Inflammatory macrophage treated with lipopolysaccharide for 4 hours (primary cell): ENCODE results near the gene EIPR1.

Experiments
- DNase-seq: peaks from one replicate; pipeline ENCODE4 v3.0.0-alpha.2; 2020

Gene EIPR1

DNA sequence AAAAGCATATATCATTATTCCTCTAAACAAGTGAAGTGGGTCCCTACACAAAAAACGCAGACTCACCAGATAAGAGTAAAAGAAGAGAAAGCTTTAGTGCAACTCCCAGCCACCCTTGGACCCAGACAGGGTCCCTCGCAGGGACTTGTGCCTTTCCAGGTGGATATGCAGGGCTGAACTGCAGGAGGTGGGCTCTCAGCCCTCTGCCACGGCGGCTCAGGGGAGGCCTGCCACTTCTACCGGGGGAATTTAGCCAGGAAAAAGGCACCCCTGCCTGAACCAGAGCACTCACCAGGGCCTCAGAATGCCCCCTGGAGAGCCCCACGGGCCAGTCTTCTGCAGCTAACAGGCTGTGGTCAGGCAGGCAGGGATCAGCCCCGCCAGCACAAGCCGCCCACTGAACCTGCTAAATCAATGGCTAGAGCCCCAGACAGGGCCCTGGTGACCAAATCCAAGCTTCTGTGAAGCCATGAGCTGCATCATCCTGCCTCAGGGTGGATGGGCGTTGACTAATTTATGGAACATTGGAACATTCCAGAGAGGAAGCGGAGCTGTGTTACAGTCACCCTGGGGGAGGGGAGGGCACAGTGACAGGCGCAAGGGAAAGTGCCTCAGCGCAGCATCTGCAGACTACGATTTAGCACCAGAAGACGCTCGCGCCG, 209.3 kb downstream of the EIPR1 start:
- DNase-seq = no peak

DNA sequence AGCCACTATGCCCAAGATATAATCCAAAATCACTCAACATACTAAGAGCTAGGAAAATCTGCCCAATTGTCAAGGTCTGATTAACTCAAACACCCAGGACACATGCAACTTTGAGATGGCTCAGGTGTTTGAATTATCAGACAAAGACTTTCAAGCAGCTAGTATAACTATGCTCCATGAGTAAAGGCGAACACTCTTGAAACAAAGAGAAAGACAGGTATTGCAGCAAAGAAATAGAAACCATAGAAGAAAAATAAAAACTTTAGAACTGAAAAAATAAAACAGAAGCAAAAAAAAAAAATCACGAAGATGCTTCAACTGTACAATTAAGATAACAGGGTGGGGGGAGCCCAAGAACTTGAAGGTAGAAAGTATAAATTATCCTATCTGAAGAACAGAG, 214.2 kb downstream of the EIPR1 start:
- no peak for DNase-seq

DNA sequence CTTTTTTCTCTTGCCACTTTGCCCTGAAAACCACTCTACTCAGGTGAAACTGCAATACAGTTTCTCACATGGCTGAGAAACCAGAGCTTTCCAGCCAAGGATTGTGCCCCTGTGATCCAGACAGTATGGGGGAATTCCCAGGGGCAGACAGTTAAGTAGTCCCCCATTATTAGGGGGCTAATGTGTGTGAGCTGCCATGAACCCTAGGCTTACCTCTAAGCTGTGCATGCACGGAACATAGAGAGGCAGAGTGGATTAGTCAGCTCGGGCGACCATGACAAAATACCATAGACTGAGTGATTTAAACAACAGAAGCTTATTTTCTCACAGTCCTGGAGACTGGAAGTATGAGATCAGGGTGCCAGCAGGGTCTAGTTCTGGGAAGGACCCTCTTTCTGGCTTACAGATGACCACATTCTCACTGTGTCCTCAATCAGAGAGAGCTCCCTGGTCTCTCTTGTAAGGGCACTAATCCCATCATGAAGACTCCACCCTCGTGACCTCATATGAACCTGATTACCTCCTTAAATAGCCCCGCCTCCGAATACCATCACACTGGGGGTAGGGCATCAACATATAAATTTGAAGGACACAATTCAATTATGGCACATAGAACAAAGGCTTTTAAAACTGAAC, 215.1 kb downstream of the EIPR1 start:
- no peak for DNase-seq

DNA sequence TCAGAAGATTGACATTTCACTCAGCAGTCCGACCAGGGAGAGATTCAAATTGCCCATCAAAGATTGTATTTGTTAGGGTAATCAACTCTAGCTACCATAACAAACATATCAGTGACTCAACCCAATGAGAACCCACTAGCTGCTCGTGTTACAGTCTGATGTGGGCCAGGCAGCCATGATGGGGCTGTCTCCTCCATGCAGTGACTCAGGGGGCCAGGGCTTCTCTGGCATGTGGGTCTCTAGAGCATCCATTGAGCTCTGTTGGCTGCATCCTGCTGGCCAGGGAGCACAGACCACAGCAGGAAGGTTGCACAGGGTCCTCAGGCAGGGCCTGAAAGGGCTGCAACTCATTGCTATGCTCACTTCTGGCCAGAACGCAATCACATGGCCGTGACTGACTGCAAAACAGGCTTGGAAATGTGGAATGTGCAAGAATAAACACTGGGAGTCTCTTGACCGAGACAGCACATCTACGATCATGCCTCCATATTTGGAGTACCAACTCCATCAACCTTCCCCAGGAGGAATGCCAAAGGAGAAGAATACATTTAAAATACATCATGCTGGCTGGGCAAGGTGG, 216.8 kb downstream of the EIPR1 start:
- no peak for DNase-seq

DNA sequence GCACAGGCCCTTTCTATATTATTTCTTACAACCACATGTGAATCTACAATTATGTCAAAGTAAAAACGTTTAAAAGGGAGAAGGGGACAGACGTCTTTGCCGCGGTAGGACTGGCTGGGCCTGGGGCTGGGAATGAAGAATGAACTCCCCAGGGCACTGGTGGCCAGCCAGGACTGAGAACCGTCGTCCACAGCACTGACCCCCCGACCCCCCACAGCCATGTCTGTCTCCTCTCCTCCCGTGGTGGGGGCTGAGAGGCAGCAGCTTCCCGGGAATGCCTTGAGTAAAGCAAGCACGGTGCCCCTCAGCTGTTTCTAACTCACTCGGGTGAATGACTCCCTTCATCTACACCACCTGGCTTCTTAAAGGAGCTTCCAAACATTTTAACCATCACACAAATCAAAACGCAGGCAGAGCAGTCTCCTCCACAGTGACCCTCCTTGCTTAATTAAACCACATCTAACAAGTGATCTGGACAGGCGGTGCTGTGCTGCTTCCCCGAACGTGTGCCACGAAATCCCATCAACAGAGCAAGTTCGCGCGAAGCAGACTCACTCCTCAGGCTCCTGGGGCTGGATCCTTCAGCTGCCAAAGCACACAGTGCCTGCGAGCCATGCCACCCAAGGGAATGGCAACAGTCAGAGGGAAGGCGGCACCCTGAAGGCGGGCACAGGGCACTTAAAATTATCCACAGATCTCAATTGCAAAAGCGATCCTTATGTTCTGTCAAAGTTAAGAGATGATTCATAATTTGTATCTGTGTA, 217.7 kb downstream of the EIPR1 start:
- no peak for DNase-seq

- DNase-seq = no peak
Measured at GRCh38 chr2:3154700-3155099, 222.9 kb downstream of the EIPR1 start.

GRCh38 chr2:3154146-3154545, 223.5 kb downstream of the EIPR1 start:
- DNase-seq = no peak

DNA sequence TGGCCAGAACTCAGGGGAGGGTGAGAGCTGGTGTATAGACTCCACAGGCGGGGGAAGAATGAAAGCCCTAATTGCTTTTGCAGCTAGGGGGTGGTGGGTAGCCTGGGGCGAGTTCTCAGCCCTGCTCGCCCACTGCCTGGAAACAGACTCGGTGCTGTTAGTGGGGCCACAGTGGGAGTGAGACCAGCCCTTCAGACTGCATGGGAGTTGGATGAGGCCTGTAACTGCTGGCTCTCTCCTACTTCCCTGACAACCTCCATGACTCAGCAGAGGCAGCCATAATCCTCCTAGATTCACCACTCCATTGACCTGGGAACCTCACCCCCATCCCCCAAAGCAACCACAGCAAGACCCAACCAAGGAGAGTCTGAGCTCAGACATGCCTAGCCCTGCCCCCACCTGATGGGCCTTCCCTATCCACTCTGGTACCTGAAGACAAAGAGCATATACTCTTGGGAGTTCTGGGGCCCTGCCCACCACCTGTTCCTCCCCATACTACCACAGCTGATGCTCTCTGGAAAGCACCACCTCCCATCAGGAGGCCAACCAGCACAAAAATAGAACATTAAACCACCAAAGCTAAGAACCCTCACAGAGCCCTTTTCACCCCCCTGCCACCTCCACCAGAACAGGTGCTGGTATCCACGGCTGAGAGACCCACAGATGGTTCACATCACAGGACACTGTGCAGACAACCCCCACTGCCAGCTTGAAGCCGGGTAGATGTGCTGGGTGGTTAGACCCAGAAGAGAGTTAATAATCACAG, 226.3 kb downstream of the EIPR1 start:
- DNase-seq = no peak

GRCh38 chr2:3149441-3150217, 228.0 kb downstream of the EIPR1 start:
- DNase-seq = no peak

GRCh38 chr2:3148716-3149115, 228.9 kb downstream of the EIPR1 start:
- no peak for DNase-seq

DNA sequence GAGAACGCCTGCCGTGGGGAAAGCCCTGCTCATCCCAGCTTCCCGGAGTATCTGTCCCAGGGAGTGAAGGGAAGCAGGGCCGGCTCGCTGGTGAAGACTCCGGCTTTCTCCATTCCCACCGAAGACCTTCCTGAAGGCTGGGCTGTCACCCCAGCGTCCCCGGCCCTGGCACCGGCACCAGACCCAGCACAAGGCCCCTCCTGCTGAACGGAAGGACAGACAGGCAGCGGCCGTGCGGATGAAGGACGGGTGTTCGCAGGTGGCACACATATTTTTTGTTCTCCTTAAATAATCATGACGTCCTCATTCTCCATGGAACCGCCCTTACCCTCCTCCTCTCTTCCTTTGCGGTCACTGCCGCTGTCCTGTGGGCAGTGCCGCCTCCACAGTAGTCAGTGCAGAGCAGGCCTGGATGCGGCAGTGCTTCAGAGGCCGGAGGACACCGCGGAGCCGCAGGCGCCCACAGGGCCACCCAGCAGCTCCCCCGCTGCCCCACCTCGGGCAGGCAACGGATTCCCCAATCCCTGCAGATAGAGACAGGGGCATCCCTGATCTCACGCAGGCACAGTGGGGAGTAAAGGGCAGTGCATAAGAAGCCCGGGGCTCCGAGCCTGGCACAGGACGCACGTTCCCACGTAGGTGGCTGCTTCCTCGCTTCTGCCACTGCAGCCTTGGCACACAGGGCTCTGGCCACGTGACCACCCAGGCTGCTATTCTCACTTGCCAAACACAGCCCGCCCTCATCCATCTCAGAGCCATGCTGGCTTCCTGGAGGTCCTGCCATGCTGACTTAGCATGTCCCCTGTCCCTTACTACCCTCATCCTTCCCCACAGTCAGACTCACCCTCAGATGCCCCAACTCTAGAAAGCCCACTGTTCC, 229.7 kb downstream of the EIPR1 start:
- DNase-seq = no peak

GRCh38 chr2:3146772-3147650, 230.6 kb downstream of the EIPR1 start:
- DNase-seq = no peak

GRCh38 chr2:3146175-3146574, 231.4 kb downstream of the EIPR1 start:
- DNase-seq = no peak

DNA sequence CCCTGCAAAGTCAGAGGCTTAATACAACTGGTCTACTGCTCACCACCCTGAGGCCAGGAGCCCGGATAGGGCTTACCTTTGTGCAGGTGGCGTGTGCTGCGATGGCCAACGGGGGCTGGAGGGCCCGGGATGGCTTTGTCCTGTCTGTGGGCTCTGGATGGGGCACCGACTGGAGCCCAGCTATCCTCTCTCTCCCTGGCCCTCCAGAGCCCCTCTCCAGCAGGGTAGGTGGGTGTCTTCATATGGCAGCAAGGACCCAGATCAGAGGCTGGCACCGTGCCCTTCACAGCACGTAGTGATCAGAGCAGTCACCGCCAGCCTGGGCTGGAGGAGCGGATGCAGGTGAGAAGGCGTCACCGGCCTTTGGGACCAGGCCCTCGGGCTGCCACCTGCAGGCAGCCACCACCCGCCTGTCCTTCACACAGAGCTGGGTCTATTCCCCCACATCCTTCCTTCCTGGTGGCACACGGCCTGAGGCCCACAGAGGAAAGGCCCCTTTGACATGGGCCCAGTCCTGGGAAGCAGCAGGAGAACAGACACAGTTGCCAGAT, 232.1 kb downstream of the EIPR1 start:
- no peak for DNase-seq

GRCh38 chr2:3144856-3145255, 232.8 kb downstream of the EIPR1 start:
- DNase-seq = no peak

GRCh38 chr2:3143602-3144001, 234.0 kb downstream of the EIPR1 start:
- no peak for DNase-seq

- no peak for DNase-seq
Measured at GRCh38 chr2:3142961-3143571, 234.6 kb downstream of the EIPR1 start.

DNA sequence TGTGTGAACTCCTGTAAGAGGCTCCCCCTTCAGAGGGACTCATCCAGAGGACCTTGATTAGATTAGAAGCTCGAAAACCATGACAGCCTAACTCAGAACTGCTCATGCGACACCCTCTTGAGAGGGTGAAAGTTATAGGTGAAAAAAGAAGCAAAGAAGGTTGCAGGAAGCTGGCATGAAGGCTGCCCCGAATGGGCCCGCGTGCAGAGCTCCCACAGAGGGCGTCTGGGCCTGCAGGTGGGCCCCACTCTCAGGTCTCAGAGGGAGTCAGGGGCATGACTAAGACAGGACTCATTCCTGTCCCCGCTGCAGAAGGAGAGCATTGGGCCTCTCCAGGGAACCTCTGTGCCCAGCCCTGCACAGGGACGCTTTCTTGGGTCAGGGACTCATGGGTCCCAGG, 235.4 kb downstream of the EIPR1 start:
- DNase-seq = no peak

GRCh38 chr2:3141696-3142095, 235.9 kb downstream of the EIPR1 start:
- no peak for DNase-seq
